C4-2B (cell line): Measurements from ENCODE around the gene LETM1.

ENCODE experiments used
- CTCF ChIP-seq: fragments of 450-650 bp; conservative IDR thresholded peaks from 2 replicates; pipeline ENCODE4 v1.5.1; 2017; ENCODE audit warnings: mild to moderate bottlenecking
- ZFX ChIP-seq: fragments of 450-650 bp; IDR thresholded peaks from 2 replicates; pipeline ENCODE4 v1.6.1; 2017

- TF ChIP-seq CTCF, result no peak
- no peak for TF ChIP-seq ZFX
Measured at GRCh38 chr4:1815096-1815996, 40.6 kb downstream of the LETM1 start.
